Stomach (tissue), 9 donors: ENCODE measurements around the gene DHDH. TPM values are rescaled to one million over a fixed set of nuclear protein-coding genes. Genes with fewer than 3 reads are reported as not detected.

Source experiments
- DNase-seq, 2 donors: peaks; one replicate each; pipeline versions ENCODE4 v3.0.0 to v3.0.0-alpha.2; 2013 to 2019
- H3K27ac ChIP-seq, 5 donors: fragments of 200-600 bp in 4 of 5; sonication (generic) in 4 of 5; one replicate each; pipeline ENCODE4 v1.5.1; 2013 to 2019; ENCODE audit warnings: mild to moderate bottlenecking in 1 of 5, moderate library complexity in 1 of 5
- H3K27me3 ChIP-seq, 3 donors: fragments of 200-600 bp; sonication (generic); one replicate each; pipeline ENCODE4 v1.5.1; 2017 to 2019; ENCODE audit warnings: mixed run types in 1 of 3
- H3K36me3 ChIP-seq, 4 donors: fragments of 200-600 bp; sonication (generic); 1 replicate in 3 of 4; 2 replicates in 1 of 4; pipeline ENCODE4 v1.5.1; 2016 to 2019
- H3K4me1 ChIP-seq, 4 donors: fragments of 200-600 bp; sonication (generic); one replicate each; pipeline ENCODE4 v1.5.1; 2016 to 2019
- H3K4me3 ChIP-seq, 4 donors: fragments of 200-600 bp; sonication (generic) in 3 of 4; one replicate each; pipeline ENCODE4 v1.5.1; 2016 to 2019; ENCODE audit warnings: mild to moderate bottlenecking in 1 of 4
- H3K9me3 ChIP-seq, 4 donors: fragments of 200-600 bp; sonication (generic); one replicate each; pipeline ENCODE4 v1.5.1; 2016 to 2019
- EP300 ChIP-seq: sonication (generic); formaldehyde crosslinking; IDR thresholded peaks from one replicate; pipeline ENCODE4 v1.6.1; 2017; ENCODE audit warnings: antibody characterized with exemption
- POLR2A ChIP-seq, 4 donors: fragments of 450-650 bp; IDR thresholded peaks; one replicate each; pipeline ENCODE4 v1.6.1; 2016; ENCODE audit warnings: antibody characterized with exemption in 4 of 4, control low read depth in 2 of 4, mild to moderate bottlenecking in 1 of 4, moderate library complexity in 1 of 4
- POLR2AphosphoS5 ChIP-seq, 3 donors: sonication (generic); formaldehyde crosslinking; IDR thresholded peaks; one replicate each; pipeline ENCODE4 v1.6.1; 2016; ENCODE audit warnings: antibody characterized with exemption in 3 of 3
- WGBS, 5 donors: extraction: QIAGEN DNeasy Blood & Tissue Kit in 3 of 5; methylation state at CpG; one replicate each; pipeline versions ENCODE4 v1.1.5 to v1.1.7; 2013 to 2018; 5-methylcytosine and 5-hydroxymethylcytosine counted together
- intact Hi-C: fragments of 100-400 bp; cut with DNase I; formaldehyde crosslinking; loops from one replicate; pipeline ENCODE4 v1.15.1; 2023; ENCODE audit warnings: low total_unique reads
- polyA plus RNA-seq, 3 donors: library from polyadenylated mRNA; stranded (reverse); fragments of 200-250 nt; gene quantifications; one replicate each; pipeline ENCODE4 v1.2.3, GENCODE V29; 2013
- total RNA-seq, 5 donors: library from RNA; depleted of rRNA; stranded (reverse); fragments of >200 nt; gene quantifications; one replicate each; pipeline versions ENCODE4 v1.1.0 to v1.2.3, GENCODE V29; 2014 to 2016
- TF ChIP-seq, protein P1 (sequence below), 7 experiments: fragments of 450-650 bp in 4 of 7; fragments of 200-600 bp in 3 of 7; sonication (generic) in 3 of 7; IDR thresholded peaks; one replicate each; pipeline ENCODE4 v1.5.1; 2016 to 2019; ENCODE audit warnings: antibody characterized with exemption in 7 of 7, control low read depth in 2 of 7, mild to moderate bottlenecking in 1 of 7
- donor health status: healthy with polysubstance abuse.
- donor health status: Bipolar disorder and iron deficiency.
- donor health status: healthy.

The DHDH gene
- total and polyA plus RNA-seq, 8 donors, result 0.89 to 1.2 (median 0.93) TPM; not detected in 5

DNA sequence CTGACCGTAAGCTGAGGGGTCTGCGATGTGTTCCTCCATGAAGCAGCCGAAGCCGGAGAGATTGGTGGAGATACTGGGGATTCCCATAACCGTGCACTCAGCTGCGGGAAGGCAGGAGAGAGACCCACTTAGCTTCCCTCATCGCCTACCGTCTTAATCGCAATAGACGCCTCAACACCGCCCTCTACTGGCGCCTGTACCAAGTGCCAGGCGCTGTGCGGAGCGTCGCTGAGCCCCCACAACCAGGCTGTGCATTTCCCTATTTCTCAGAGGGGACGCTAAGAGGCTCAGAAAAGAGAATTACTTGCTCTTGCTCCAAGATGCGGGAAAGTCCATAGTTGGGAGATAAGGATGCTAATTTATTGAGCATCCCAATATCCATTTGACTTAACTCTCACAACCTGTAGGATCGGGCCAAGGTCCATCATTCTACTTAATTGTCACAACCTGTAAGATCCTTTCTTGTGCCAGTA lies 37.5 kb downstream of the DHDH start:
- no peaks in the 10 kb centered on the region for H3K9me3 ChIP-seq
- no peaks in the 10 kb centered on the region for H3K27me3 ChIP-seq
- intact Hi-C loops, result no loop called here
- peaks cover 41 to 88% (median 86%) of the 10 kb centered on the region in 4 donors for H3K36me3 ChIP-seq
- WGBS, 5 donors, result 17 to 21% (median 19%) methylated on average over 18 to 19 of the region's 19 CpGs
- no peak for TF ChIP-seq POLR2A (IDR thresholded peaks at IDR 0.05)
- TF ChIP-seq, protein P1, sequence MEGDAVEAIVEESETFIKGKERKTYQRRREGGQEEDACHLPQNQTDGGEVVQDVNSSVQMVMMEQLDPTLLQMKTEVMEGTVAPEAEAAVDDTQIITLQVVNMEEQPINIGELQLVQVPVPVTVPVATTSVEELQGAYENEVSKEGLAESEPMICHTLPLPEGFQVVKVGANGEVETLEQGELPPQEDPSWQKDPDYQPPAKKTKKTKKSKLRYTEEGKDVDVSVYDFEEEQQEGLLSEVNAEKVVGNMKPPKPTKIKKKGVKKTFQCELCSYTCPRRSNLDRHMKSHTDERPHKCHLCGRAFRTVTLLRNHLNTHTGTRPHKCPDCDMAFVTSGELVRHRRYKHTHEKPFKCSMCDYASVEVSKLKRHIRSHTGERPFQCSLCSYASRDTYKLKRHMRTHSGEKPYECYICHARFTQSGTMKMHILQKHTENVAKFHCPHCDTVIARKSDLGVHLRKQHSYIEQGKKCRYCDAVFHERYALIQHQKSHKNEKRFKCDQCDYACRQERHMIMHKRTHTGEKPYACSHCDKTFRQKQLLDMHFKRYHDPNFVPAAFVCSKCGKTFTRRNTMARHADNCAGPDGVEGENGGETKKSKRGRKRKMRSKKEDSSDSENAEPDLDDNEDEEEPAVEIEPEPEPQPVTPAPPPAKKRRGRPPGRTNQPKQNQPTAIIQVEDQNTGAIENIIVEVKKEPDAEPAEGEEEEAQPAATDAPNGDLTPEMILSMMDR (IDR thresholded peaks at IDR 0.05), result peak in 5 of 7 experiments; percentile 81 to 91 (median 86)
- peak in 1 of 3 donors; percentile 65 for TF ChIP-seq POLR2AphosphoS5 (IDR thresholded peaks at IDR 0.05)
- no peak for TF ChIP-seq EP300
- H3K27ac ChIP-seq, result peak overlapping the region in 3 of 5 donors; percentile 20 to 51 (median 43)
- DNase-seq, result peak; percentile 85 to 93
- H3K4me1 ChIP-seq, result peaks cover 14 to 52% (median 31%) of the 10 kb centered on the region in 4 donors
- no peak overlapping the region for H3K4me3 ChIP-seq

DNA sequence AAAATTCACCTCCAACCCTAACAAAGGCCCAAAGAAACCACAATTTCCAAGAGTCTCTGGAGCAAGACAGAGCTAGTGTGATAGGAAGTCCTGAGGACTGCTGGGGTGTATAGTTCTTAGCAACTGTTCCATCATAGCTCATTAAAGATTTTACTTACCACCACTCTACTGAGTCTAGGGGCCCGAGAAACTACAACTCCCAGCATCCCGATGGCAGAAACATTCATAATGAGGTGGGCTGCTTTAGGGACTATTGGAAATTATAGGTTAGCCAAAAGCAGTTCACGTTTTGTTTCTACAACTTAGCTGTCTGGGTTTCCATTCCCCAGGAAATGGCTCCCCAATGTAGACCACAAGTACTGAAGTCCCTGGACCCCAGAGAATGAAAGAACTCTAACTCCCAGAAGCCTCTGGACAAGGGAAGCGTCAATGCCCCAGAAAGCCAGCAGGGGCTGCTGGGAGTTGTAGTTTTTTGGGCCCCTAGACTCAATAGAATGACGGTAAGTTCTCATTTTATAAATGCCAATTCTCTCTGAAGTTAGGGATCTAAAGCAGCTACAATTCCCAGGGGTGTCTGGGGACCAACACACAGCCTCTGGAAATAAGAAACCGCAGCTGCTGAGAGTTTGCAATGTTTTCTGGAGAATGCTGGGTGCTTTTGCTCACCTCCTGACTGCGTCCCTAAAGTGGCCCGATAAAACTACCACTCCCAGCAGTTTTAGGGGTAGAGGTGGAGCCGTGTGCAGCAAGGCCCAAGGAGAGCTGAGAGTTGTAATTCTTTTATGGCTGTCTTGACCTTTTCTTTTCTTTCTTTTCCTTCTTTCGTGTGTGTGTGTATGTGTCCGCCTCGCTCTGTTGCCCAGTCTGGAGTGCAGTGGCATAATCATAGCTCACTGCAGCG lies 42.7 kb downstream of the DHDH start:
- TF ChIP-seq, protein P1 (IDR thresholded peaks at IDR 0.05), result peak in 1 of 7 experiments; percentile 11
- TF ChIP-seq POLR2AphosphoS5 (IDR thresholded peaks at IDR 0.05), result no peak
- 90 to 93% (median 91%) methylated on average over 13 of the region's 13 CpGs for WGBS, 5 donors
- Histone ChIP-seq H3K4me3 (no peak overlapping the region), H3K36me3 (peaks cover 20 to 76% (median 75%) of the 10 kb centered on the region in 4 donors), H3K27ac (peak overlapping the region in 1 of 5 donors; percentile 10), H3K9me3 (no peaks in the 10 kb centered on the region), H3K27me3 (no peaks in the 10 kb centered on the region), H3K4me1 (peaks cover 0 to 18% (median 6%) of the 10 kb centered on the region in 4 donors)
- intact Hi-C loops, result no loop called here
- peak in 1 of 2 donors; percentile 65 for DNase-seq

DNA sequence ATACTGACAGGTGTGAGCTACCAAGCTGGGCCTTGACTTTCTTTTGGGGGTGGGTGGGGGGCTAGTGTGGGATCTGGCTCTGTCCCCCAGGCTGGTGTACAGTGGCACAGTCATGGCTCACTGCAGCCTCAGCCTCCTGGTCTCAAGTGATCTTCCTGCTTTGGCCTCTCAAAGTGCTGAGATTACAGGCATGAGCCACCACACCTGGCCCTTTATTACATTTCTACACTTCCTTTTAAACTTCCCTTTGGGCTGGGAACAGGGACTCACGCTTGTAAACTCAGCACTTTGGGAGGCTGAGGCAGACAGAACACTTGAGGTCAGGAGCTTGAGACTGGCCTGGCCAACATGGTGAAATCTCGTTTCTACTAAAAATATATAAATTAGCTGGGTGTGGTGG lies 43.6 kb downstream of the DHDH start:
- Histone ChIP-seq H3K36me3 (peaks cover 29 to 76% (median 75%) of the 10 kb centered on the region in 4 donors), H3K9me3 (no peaks in the 10 kb centered on the region), H3K27me3 (no peaks in the 10 kb centered on the region), H3K4me3 (no peak overlapping the region), H3K4me1 (peaks cover 0 to 16% (median 6%) of the 10 kb centered on the region in 4 donors), H3K27ac (peak overlapping the region in 1 of 5 donors; percentile 87)
- intact Hi-C loops, result no loop called here
- DNase-seq, result no peak
- TF ChIP-seq POLR2A (IDR thresholded peaks at IDR 0.05) (no peak), POLR2AphosphoS5 (IDR thresholded peaks at IDR 0.05) (no peak), EP300 (no peak)
- TF ChIP-seq, protein P1 (IDR thresholded peaks at IDR 0.05), result no peak
- 57 to 84% (median 69%) methylated on average over 2 of the region's 2 CpGs for WGBS, 5 donors

DNA sequence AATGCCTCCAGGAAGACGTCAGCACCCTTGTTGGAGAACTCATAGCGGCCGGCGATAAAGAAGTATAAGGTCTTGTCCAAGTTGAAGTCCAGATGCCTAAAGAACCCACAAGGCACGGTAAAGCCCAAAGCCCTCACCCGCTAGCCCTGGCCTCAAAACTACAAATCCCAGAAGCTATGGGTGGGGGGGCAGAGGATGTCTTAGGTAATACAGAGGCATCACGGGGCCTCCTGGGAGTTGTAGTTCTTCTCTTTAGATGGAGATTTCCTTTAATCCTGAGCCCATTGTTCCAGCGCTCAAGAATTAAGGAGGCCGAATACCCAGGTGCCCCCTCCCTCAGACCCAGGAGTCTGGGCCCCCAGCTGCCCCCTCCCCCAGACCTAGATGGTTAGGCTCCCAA lies 48.8 kb downstream of the DHDH start:
- Histone ChIP-seq H3K4me1 (peaks cover 0 to 14% (median 6%) of the 10 kb centered on the region in 4 donors), H3K36me3 (peaks cover 44 to 83% (median 83%) of the 10 kb centered on the region in 4 donors), H3K9me3 (no peaks in the 10 kb centered on the region), H3K27ac (no peak overlapping the region), H3K4me3 (no peak overlapping the region), H3K27me3 (no peaks in the 10 kb centered on the region)
- DNase-seq, result no peak
- intact Hi-C loops, result no loop called here
- TF ChIP-seq, protein P1 (IDR thresholded peaks at IDR 0.05), result no peak
- TF ChIP-seq POLR2AphosphoS5 (IDR thresholded peaks at IDR 0.05) (no peak), POLR2A (IDR thresholded peaks at IDR 0.05) (no peak), EP300 (no peak)
- WGBS, 5 donors, result 91 to 98% (median 98%) methylated on average over 9 of the region's 9 CpGs
